ENCODE data around the gene MCAT.

Gene MCAT

GRCh38 chr22:43171607-43172006 lies 28.4 kb upstream of the MCAT start:
- DNase-seq = no peak

GRCh38 chr22:43171019-43171491 lies 27.9 kb upstream of the MCAT start:
- no peak for DNase-seq

- DNase-seq = no peak
Observed at GRCh38 chr22:43170131-43170480, 26.9 kb upstream of the MCAT start.

DNA sequence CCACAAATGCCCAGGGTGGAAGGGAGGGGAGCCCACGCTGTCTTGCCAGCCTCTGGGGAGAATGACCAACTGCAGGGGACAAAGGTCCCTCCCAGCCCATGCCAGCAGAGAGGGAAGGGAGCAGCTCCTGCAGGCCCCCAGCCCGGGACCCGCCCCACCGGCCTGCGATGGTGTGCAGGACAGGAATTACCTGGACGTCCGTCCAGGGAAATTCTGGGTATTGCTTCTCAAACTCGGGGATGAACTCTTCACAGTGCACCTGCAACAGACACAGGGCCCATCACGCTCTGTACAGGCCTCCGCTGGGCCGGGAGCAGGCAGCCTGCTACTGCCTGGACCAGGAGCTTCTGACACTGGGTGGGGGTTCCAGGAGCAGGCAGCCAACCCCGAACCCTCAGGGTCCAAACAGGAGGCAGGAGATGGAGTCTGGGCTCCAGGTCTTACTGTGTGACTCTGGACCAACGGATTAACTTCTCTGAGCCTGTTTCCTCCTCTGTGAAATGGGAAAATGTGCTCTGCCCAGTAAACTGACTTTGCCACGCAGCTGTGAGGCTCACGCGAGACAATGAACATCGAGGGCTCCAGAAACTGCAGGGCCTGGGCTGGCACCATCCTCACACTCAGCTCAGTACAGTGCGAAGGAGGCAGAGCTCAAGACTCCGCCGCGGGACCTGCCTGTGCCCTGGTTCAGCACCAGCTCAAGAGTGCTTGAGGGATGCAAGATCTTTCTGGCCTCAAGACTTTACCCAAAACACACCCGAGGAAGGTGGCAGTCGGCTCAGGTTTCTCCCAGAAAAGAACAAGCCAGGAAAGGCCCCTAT lies 26.3 kb upstream of the MCAT start:
- DNase-seq = no peak

GRCh38 chr22:43168471-43169309 lies 25.5 kb upstream of the MCAT start:
- no peak for DNase-seq

DNA sequence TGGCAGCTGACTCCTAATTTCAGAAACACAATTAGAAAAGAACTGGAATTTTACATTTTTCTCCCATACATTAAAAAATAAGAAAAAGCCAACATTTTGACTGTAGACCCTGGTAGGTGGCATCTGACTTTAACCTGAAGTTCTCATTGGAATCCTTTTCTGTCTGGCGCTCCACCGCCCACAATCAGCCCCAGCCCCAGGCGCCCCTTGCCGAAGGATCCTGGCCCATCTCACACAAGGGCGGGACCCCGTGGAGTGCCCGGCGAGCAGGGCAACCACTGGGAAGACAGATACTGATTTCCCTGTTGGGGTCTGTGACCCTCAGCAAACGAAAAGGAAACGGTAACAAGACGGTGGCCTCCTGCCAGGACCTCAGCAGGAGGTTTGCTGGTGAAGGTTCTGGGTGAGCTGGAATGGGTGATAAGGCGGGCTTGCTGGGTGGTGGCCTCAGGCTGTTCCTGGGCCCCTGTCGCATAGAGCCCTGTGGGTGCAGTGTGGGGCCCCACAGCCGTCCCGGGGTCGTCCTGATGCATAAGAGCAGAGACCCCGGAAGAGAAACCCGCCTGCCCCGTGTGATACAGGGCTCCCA lies 23.9 kb upstream of the MCAT start:
- no peak for DNase-seq

DNA sequence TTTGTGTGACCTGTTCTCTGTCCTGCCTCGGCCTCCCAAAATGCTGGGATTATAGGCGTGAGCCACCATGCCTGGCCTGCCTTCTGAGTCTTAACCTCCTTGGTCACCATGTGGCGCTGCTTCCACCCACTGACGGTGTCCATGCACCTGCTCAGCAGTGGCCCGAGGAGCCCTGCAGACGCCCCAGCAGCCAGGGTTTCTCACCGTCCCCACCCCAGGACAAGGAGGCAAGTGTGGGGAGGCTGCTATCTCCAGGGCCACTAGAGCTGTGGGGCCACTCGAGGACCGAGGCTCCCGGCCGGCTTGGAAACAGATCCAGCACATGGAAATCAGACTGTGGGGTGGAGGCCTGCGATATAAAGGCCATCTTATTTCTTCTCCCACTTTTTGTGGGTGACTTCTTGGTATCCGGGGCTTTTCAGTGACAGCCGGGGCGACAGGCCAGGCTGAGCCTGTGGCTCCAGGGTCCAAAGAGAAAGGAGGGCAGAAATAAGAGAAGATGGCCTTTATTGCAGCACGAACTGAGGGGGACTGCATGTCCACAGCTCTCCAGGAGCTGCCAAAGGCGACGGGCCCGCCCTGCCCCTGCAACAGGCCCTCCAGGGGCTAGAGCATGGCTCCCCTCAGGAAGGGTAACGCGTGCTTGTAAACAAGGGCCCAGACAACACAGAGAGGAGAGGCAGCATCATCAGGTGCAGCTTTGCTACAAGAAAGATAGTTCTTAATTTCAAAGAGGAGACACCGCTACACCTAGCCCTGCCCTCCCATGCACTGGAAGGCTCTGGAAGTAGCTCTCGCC lies 23.1 kb upstream of the MCAT start:
- no peak for DNase-seq

DNA sequence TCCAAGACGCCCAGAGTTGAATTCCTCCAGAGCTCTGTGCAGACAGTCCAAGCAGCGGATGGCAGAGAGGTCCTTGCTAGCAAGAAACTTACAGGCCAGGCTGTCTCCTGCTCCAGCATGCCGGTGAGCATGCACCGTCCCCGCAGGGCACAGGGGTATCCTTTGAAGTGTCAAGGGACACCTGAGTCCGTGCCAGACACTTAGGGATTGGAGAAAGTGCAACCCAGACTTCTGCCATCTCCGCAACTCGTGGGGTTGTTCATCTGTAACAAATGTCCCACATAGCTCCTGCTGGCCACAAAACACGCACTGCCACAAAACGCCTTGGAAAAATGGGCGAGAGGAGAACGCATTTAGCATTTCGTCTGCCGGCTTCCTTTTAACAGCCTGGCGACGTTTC lies 21.4 kb upstream of the MCAT start:
- no peak for DNase-seq

GRCh38 chr22:43163241-43163795 lies 20.1 kb upstream of the MCAT start:
- no peak for DNase-seq

DNA sequence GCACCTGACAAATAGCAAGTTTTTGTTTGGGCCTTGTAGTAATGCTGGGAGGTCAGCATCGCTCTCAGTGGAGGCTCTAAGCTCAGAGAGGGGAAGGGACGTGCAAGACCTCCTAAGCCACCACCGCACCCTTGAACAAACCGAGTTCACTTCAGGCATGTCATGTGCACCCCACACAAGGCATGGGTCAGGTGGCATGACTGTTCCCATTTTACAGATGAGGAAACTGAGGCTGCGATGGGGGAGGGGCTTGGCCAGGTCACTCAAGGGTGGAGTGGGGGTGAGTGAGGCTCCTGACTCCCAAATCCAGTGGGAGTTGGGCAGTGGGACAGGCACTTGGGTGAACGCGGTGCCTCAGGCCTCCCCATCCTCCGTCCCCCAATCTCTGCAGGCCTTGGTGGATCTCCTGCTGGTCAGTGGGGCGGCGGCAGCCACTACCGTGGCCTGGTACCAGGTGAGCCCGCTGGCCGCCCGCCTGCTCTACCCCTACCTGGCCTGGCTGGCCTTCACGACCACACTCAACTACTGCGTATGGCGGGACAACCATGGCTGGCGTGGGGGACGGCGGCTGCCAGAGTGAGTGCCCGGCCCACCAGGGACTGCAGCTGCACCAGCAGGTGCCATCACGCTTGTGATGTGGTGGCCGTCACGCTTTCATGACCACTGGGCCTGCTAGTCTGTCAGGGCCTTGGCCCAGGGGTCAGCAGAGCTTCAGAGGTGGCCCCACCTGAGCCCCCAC lies 19.4 kb upstream of the MCAT start:
- no peak for DNase-seq

- no peak for DNase-seq
Observed at GRCh38 chr22:43160497-43161126, 17.4 kb upstream of the MCAT start.

GRCh38 chr22:43159484-43160178 lies 16.4 kb upstream of the MCAT start:
- no peak for DNase-seq

GRCh38 chr22:43158778-43159483 lies 15.7 kb upstream of the MCAT start:
- DNase-seq = no peak

- no peak for DNase-seq
Observed at GRCh38 chr22:43157874-43158546, 14.8 kb upstream of the MCAT start.

GRCh38 chr22:43156413-43156812 lies 13.2 kb upstream of the MCAT start:
- DNase-seq = no peak

GRCh38 chr22:43155789-43156188 lies 12.6 kb upstream of the MCAT start:
- DNase-seq = no peak

DNA sequence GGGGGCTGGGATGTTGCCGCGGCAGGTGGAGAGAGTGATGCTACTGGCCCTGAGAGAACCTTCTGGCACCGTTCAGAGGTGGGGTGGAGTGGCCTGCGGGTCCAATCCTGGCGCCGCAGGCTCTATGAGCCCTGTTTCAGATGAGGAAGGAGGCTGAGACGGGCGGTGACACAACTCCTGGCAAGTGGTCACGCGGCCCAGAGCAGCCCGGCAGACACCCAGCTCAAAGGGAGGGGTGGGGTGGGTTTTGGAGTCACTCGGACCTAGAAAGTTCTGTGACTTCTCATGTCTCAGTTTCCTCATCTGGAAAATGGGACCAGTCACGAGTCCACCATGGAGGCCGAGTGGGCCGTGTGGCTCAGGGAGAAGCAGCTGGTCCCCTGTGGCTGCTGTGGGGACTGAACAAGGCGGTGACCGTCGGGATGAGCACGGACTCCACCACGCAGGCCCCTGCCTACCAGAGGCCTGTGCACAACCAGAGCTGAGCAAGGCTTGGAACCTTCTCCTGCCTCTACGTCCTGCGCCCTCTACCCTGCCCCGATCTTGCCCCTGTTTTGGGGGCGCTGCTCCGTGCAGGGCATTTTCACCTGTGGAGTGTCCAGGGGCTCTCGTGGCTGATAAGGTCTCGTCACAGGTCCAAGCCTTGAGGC lies 11.8 kb upstream of the MCAT start:
- no peak for DNase-seq

DNA sequence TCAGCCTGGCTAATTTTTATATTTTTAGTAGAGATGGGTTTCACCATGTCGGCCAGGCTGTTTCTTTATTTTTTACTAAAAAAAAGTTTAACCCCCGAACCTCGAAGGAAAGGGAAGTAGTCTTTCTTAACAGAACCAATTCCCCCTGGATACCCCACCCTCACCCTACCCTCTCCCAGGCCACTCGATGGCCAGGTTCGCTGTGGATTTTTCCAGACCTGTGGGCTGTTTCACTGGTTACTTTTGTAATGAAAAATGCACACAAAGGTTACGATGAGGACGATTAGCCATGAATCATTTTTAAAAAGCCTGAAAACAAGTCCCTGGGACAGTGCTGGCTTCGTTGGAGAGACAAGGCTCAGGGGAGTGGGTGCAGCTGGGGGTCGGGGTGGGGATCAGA lies 10.7 kb upstream of the MCAT start:
- DNase-seq = no peak
